IMR-90 (cell line): ENCODE data around the gene TMEM256. TPM values are rescaled to one million over a fixed set of nuclear protein-coding genes. Genes with fewer than 3 reads are reported as not detected.
A peak's percentile ranks its signal among the peaks of the same experiment; 100 is the strongest.

ENCODE experiments used
- ATAC-seq: fragments of 200-7000 bp; cut with Tn5 transposase; 2 replicates; pipeline ENCODE4 v1.9.1; 2020; ENCODE audit warnings: low read depth, mild to moderate bottlenecking, moderate library complexity
- BruUV-seq: library from RNA; stranded (reverse); fragments of 400-500 nt; replicated peaks from 2 replicates; lab custom pipeline; 2021; lab: Mats Ljungman, UMichigan
- CTCF ChIA-PET: fragments of 300-600 bp; formaldehyde crosslinking; extraction: SDS; loops from one replicate; lab custom pipeline; 2021; ENCODE audit warnings: antibody characterized with exemption; lab: Yijun Ruan, JAX
- POLR2A ChIA-PET: fragments of 300-600 bp; sonication (Branson Sonifier 250); formaldehyde crosslinking; loops from one replicate; lab custom pipeline; 2022; ENCODE audit warnings: antibody characterized with exemption; ENCODE audit not compliant: unreplicated experiment; lab: Charles Lee
- DNase-seq: peaks from one replicate; pipeline ENCODE4 v3.0.0; 2013
- H2AFZ ChIP-seq: replicated peaks from 2 replicates; pipeline ENCODE3; 2013; ENCODE audit warnings: low read length, mild to moderate bottlenecking; ENCODE audit not compliant: poor library complexity
- H2AK5ac ChIP-seq: 2 replicates; pipeline ENCODE4 v1.6.1; 2013; ENCODE audit warnings: low read depth, low read length, inconsistent platforms
- H2AK9ac ChIP-seq: replicated peaks from 2 replicates; pipeline ENCODE3; 2013; ENCODE audit warnings: mild to moderate bottlenecking, low read depth, low read length, moderate library complexity; ENCODE audit not compliant: poor library complexity
- H2BK120ac ChIP-seq: 2 replicates; pipeline ENCODE4 v1.6.1; 2013; ENCODE audit warnings: low read depth, low read length, inconsistent platforms
- H2BK15ac ChIP-seq: 3 replicates; pipeline ENCODE4 v1.6.1; 2013; ENCODE audit warnings: low read depth, low read length, inconsistent platforms
- H2BK20ac ChIP-seq: 2 replicates; pipeline ENCODE4 v1.6.1; 2013; ENCODE audit warnings: low read depth, mild to moderate bottlenecking, inconsistent platforms, low read length, moderate library complexity
- H2BK5ac ChIP-seq: 2 replicates; pipeline ENCODE4 v1.6.1; 2013; ENCODE audit warnings: mild to moderate bottlenecking, low read depth, low read length, inconsistent platforms; ENCODE audit not compliant: poor library complexity, severe bottlenecking
- H3K14ac ChIP-seq: replicated peaks from 2 replicates; pipeline ENCODE4 v1.6.1; 2013; ENCODE audit warnings: low read depth, low read length, inconsistent platforms
- H3K18ac ChIP-seq: 2 replicates; pipeline ENCODE4 v1.6.1; 2013; ENCODE audit warnings: low read depth, low read length, control low read depth
- H3K23ac ChIP-seq: 2 replicates; pipeline ENCODE4 v1.6.1; 2013; ENCODE audit warnings: low read depth, low read length, inconsistent platforms
- H3K27ac ChIP-seq: 2 replicates; pipeline ENCODE4 v1.5.1; 2013; ENCODE audit warnings: mild to moderate bottlenecking, control low read depth, low read length; ENCODE audit not compliant: insufficient read depth
- H3K27me3 ChIP-seq: 2 replicates; pipeline ENCODE4 v1.6.1; 2013; ENCODE audit warnings: low read length; ENCODE audit not compliant: control insufficient read depth, insufficient read depth
- H3K36me3 ChIP-seq: 2 replicates; pipeline ENCODE4 v1.6.1; 2013; ENCODE audit warnings: low read length, mixed read lengths; ENCODE audit not compliant: control insufficient read depth, insufficient read depth
- H3K4ac ChIP-seq: 2 replicates; pipeline ENCODE4 v1.6.1; 2013; ENCODE audit warnings: low read depth, low read length, inconsistent platforms
- H3K4me1 ChIP-seq: 2 replicates; pipeline ENCODE4 v1.6.1; 2013; ENCODE audit warnings: low read length, mixed read lengths; ENCODE audit not compliant: control insufficient read depth, insufficient read depth
- H3K4me2 ChIP-seq: 2 replicates; pipeline ENCODE4 v1.6.1; 2013; ENCODE audit warnings: low read depth, mild to moderate bottlenecking, control low read depth, low read length, moderate library complexity
- H3K4me3 ChIP-seq: 2 replicates; pipeline ENCODE4 v1.5.1; 2013; ENCODE audit warnings: low read depth, mild to moderate bottlenecking, control low read depth, low read length, moderate library complexity; ENCODE audit not compliant: insufficient read depth
- H3K56ac ChIP-seq: 2 replicates; pipeline ENCODE4 v1.6.1; 2013; ENCODE audit warnings: low read length, inconsistent platforms; ENCODE audit not compliant: insufficient read depth; ENCODE audit errors: extremely low read depth
- H3K79me1 ChIP-seq, 2 experiments: 2 replicates each; pipeline ENCODE4 v1.6.1; 2013; ENCODE audit warnings: low read length in 2 of 2, inconsistent platforms in 1 of 2, low read depth in 1 of 2
- H3K9ac ChIP-seq: 2 replicates; pipeline ENCODE4 v1.6.1; 2013; ENCODE audit warnings: low read depth, low read length, control low read depth
- H3K9me1 ChIP-seq: 2 replicates; pipeline ENCODE4 v1.6.1; 2013; ENCODE audit warnings: low read length, inconsistent platforms; ENCODE audit not compliant: insufficient read depth
- H3K9me3 ChIP-seq: 2 replicates; pipeline ENCODE4 v1.6.1; 2013; ENCODE audit warnings: low read length; ENCODE audit not compliant: control insufficient read depth, insufficient read depth
- H4K20me1 ChIP-seq: 2 replicates; pipeline ENCODE4 v1.6.1; 2013; ENCODE audit warnings: low read length, inconsistent platforms; ENCODE audit not compliant: insufficient read depth
- H4K5ac ChIP-seq: 2 replicates; pipeline ENCODE4 v1.6.1; 2013; ENCODE audit warnings: mild to moderate bottlenecking, low read depth, low read length, control low read depth
- H4K8ac ChIP-seq, 2 experiments: 2 replicates each; pipeline ENCODE4 v1.6.1; 2013; ENCODE audit warnings: low read depth in 2 of 2, low read length in 2 of 2, control low read depth in 1 of 2, inconsistent platforms in 1 of 2
- H4K91ac ChIP-seq: 2 replicates; pipeline ENCODE4 v1.6.1; 2013; ENCODE audit warnings: low read depth, low read length, inconsistent platforms; ENCODE audit not compliant: insufficient read depth
- BHLHE40 ChIP-seq: fragments of 150-350 bp; IDR thresholded peaks from 2 replicates; pipeline ENCODE4 v1.6.1; 2016; ENCODE audit warnings: mild to moderate bottlenecking, low read depth, low read length
- CEBPB ChIP-seq: IDR thresholded peaks from 2 replicates; pipeline ENCODE4 v1.6.1; 2012; ENCODE audit warnings: low read depth, low read length, improper control_type of control experiment
- CTCF ChIP-seq: conservative IDR thresholded peaks from 2 replicates; pipeline ENCODE4 v1.5.1; 2012; ENCODE audit warnings: mild to moderate bottlenecking, low read depth, low read length, improper control_type of control experiment
- FOS ChIP-seq: fragments of 150-350 bp; IDR thresholded peaks from 2 replicates; pipeline ENCODE4 v1.6.1; 2016; ENCODE audit warnings: low read depth, low read length
- MAFK ChIP-seq: IDR thresholded peaks from 2 replicates; pipeline ENCODE4 v1.6.1; 2012; ENCODE audit warnings: low read depth, low read length, improper control_type of control experiment
- MAZ ChIP-seq: IDR thresholded peaks from 2 replicates; pipeline ENCODE4 v1.6.1; 2012; ENCODE audit warnings: low read depth, mild to moderate bottlenecking, low read length, improper control_type of control experiment, moderate library complexity, borderline replicate concordance
- POLR2A ChIP-seq: IDR thresholded peaks from 2 replicates; pipeline ENCODE4 v1.6.1; 2012; ENCODE audit warnings: mild to moderate bottlenecking, low read depth, low read length
- SMC3 ChIP-seq: fragments of 150-350 bp; IDR thresholded peaks from 2 replicates; pipeline ENCODE4 v1.6.1; 2016; ENCODE audit warnings: low read depth, mild to moderate bottlenecking, antibody characterized with exemption, low read length, moderate library complexity
- WGBS, 2 experiments: methylation state at CpG; one replicate each; pipeline versions ENCODE4 v1.1.5 to v1.1.7; 2013; ENCODE audit warnings: missing lambda C conversion rate in 2 of 2; ENCODE audit not compliant: insufficient read length in 1 of 2; ENCODE audit errors: extremely low coverage in 2 of 2; 5-methylcytosine and 5-hydroxymethylcytosine counted together
- dilution Hi-C: fragments of 300-500 bp; cut with HindIII; formaldehyde crosslinking; loops from one replicate; pipeline ENCODE4 v1.14.3; 2018; ENCODE audit warnings: low sequenced_read_pairs; ENCODE audit not compliant: unreplicated experiment
- in situ Hi-C: fragments of 300-500 bp; cut with MboI; formaldehyde crosslinking; loops from 3 replicates; pipeline ENCODE4 v1.14.3; 2019; ENCODE audit warnings: low sequenced_read_pairs, inconsistent platforms, mixed read lengths
- intact Hi-C: fragments of 100-400 bp; cut with micrococcal nuclease; formaldehyde crosslinking; loops from 2 replicates; pipeline ENCODE4 v1.10.0; 2022
- polyA plus RNA-seq, 3 experiments: library from polyadenylated mRNA; depleted of rRNA; stranded (reverse); fragments of >200 nt; gene quantifications; 2 replicates each; pipeline ENCODE4 v1.2.3, GENCODE V29; 2012; ENCODE audit warnings: low replicate concordance in 1 of 3
- total RNA-seq: library from RNA; depleted of rRNA; stranded (reverse); fragments of >200 nt; gene quantifications from 2 replicates; pipeline ENCODE4 v1.2.3, GENCODE V29; 2012
- TF ChIP-seq, protein P1 (sequence below): fragments of 150-350 bp; IDR thresholded peaks from 2 replicates; pipeline ENCODE4 v1.6.1; 2017; ENCODE audit warnings: mild to moderate bottlenecking, antibody characterized with exemption, low read length, low read depth

The TMEM256 gene
- total and polyA plus RNA-seq, 2 of the 4 experiments (the other 2 are of a cell fraction) = 38.4 to 174 TPM

GRCh38 chr17:7394452-7395191, 9.3 kb downstream of the TMEM256 start, which contains the start of gene PLSCR3:
PLSCR3 (minus strand) TSS chr17:7394525; CDS start chr17:7394110, 415 bp downstream.
- in situ Hi-C loops = loop anchor here (5.0 kb wide), 1 partner anchor 37 kb away; the partner anchor contains the start of gene TMEM95
- ATAC-seq = peak; percentile 95
- intact Hi-C loops = no loop called here

More at GRCh38 chr17:7394452-7395191, 9.3 kb downstream of the TMEM256 start, which contains the start of gene PLSCR3:
- TF ChIP-seq CEBPB = no peak
- peak; percentile 69 for TF ChIP-seq MAFK
- TF ChIP-seq POLR2A = peak; percentile 73; the same call in 1 of the 2 replicates
- TF ChIP-seq, protein P1, sequence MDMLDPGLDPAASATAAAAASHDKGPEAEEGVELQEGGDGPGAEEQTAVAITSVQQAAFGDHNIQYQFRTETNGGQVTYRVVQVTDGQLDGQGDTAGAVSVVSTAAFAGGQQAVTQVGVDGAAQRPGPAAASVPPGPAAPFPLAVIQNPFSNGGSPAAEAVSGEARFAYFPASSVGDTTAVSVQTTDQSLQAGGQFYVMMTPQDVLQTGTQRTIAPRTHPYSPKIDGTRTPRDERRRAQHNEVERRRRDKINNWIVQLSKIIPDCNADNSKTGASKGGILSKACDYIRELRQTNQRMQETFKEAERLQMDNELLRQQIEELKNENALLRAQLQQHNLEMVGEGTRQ = peak; percentile 6; the same call in 1 of the 2 replicates
- no peak for TF ChIP-seq SMC3
- no peak for TF ChIP-seq BHLHE40
- TF ChIP-seq MAZ = peak; percentile 62; the same call in 1 of the 2 replicates
- TF ChIP-seq CTCF = peak; percentile 22; the same call in 1 of the 2 replicates
- no peak for TF ChIP-seq FOS
- Histone ChIP-seq H3K23ac (peak within 1 kb of the TSS; percentile 79), H3K9me3 (no peaks in the 10 kb centered on the region), H3K56ac (peak within 1 kb of the TSS; percentile 61), H4K20me1 (no peaks in the 10 kb centered on the region), H2BK120ac (peak within 1 kb of the TSS; percentile 12; the same call in 1 of the 2 replicates), H2BK20ac (no peak within 1 kb of the TSS), H3K36me3 (peaks cover 28% of the 10 kb centered on the region), H2AK9ac (peak within 1 kb of the TSS; percentile 86), H2BK15ac (no peak within 1 kb of the TSS; the same call in 2 of the 3 replicates), H3K9me1 (peaks cover 7% of the 10 kb centered on the region; the same call in 1 of the 2 replicates), H3K79me1 (peaks cover 14 to 32% of the 10 kb centered on the region in 2 experiments), H2AFZ (peak within 1 kb of the TSS; percentile 92), H3K27ac (peak within 1 kb of the TSS; percentile 92), H4K91ac (peak within 1 kb of the TSS; percentile 80), H4K8ac (peak within 1 kb of the TSS; percentile 89 to 96), H4K5ac (peak within 1 kb of the TSS; percentile 86), H3K18ac (peak within 1 kb of the TSS; percentile 77), H3K4me1 (peaks cover 8% of the 10 kb centered on the region), H3K14ac (peak within 1 kb of the TSS; percentile 93), H3K4me3 (peak within 1 kb of the TSS; percentile 70), H2BK5ac (peak within 1 kb of the TSS; percentile 91), H2AK5ac (peak within 1 kb of the TSS; percentile 93), H3K4ac (peak within 1 kb of the TSS; percentile 90), H3K27me3 (no peaks in the 10 kb centered on the region), H3K9ac (peak within 1 kb of the TSS; percentile 87), H3K4me2 (peak within 1 kb of the TSS; percentile 91)
- no TSS peak for BruUV-seq
- ChIA-PET POLR2A (interaction anchor here (0.6 to 1.0 kb wide), 3 partner anchors 9 to 273 kb away, joined by 3 to 6 read pairs (median 5); partner anchors contain the start of gene TMEM256), CTCF (no interaction called here)
- WGBS, 2 experiments = 0% methylated on average over 43 of the region's 71 CpGs; no CpG with 5 or more reads in 1 of the 2 experiments
- peak; percentile 84 for DNase-seq
- dilution Hi-C loops = no loop called here
